ENCODE data around the gene SYNJ2. TPM values are rescaled to one million over a fixed set of nuclear protein-coding genes. Genes with fewer than 3 reads are reported as not detected.

The SYNJ2 gene
- total RNA-seq, 1 donor from 2014 or later: 21.5 TPM

GRCh38 chr6:158066136-158066781 lies 84.6 kb downstream of the SYNJ2 start:
- no peak overlapping the region for H3K27ac Mint-ChIP-seq
- H3K27me3 Mint-ChIP-seq (ENCODE audit: low read depth): no peaks in the 10 kb centered on the region
- peaks cover 33% of the 10 kb centered on the region for H3K36me3 Mint-ChIP-seq (ENCODE audit: low read depth)
- no peak overlapping the region for H3K4me3 Mint-ChIP-seq (ENCODE audit: low read depth)
- intact Hi-C loops (cut with micrococcal nuclease): no loop called here
- H3K4me1 Mint-ChIP-seq (ENCODE audit: low read depth): peaks cover 14% of the 10 kb centered on the region
- no peaks in the 10 kb centered on the region for H3K9me3 Mint-ChIP-seq
- DNase-seq (ENCODE audit: low spot score): no peak

GRCh38 chr6:158067436-158068015 lies 85.9 kb downstream of the SYNJ2 start:
- Mint-ChIP-seq H3K4me3 (ENCODE audit: low read depth) (no peak overlapping the region), H3K4me1 (ENCODE audit: low read depth) (peaks cover 19% of the 10 kb centered on the region), H3K27me3 (ENCODE audit: low read depth) (no peaks in the 10 kb centered on the region), H3K9me3 (no peaks in the 10 kb centered on the region), H3K36me3 (ENCODE audit: low read depth) (peaks cover 40% of the 10 kb centered on the region), H3K27ac (no peak overlapping the region)
- DNase-seq (ENCODE audit: low spot score): no peak
- intact Hi-C loops (cut with micrococcal nuclease): no loop called here

GRCh38 chr6:158068156-158068892 lies 86.7 kb downstream of the SYNJ2 start:
- Mint-ChIP-seq H3K4me3 (ENCODE audit: low read depth) (no peak overlapping the region), H3K27me3 (ENCODE audit: low read depth) (no peaks in the 10 kb centered on the region), H3K9me3 (no peaks in the 10 kb centered on the region), H3K4me1 (ENCODE audit: low read depth) (peaks cover 19% of the 10 kb centered on the region), H3K27ac (no peak overlapping the region), H3K36me3 (ENCODE audit: low read depth) (peaks cover 40% of the 10 kb centered on the region)
- DNase-seq (ENCODE audit: low spot score): no peak
- intact Hi-C loops (cut with micrococcal nuclease): no loop called here

- intact Hi-C loops (cut with micrococcal nuclease): no loop called here
- Mint-ChIP-seq H3K27me3 (ENCODE audit: low read depth) (no peaks in the 10 kb centered on the region), H3K36me3 (ENCODE audit: low read depth) (peaks cover 44% of the 10 kb centered on the region), H3K4me1 (ENCODE audit: low read depth) (peaks cover 19% of the 10 kb centered on the region), H3K27ac (no peak overlapping the region), H3K4me3 (ENCODE audit: low read depth) (no peak overlapping the region), H3K9me3 (no peaks in the 10 kb centered on the region)
- no peak for DNase-seq (ENCODE audit: low spot score)
Measured at GRCh38 chr6:158068893-158069799, 87.5 kb downstream of the SYNJ2 start.

- Mint-ChIP-seq H3K4me1 (ENCODE audit: low read depth) (peaks cover 19% of the 10 kb centered on the region), H3K27me3 (ENCODE audit: low read depth) (no peaks in the 10 kb centered on the region), H3K9me3 (no peaks in the 10 kb centered on the region), H3K27ac (no peak overlapping the region), H3K4me3 (ENCODE audit: low read depth) (no peak overlapping the region), H3K36me3 (ENCODE audit: low read depth) (peaks cover 50% of the 10 kb centered on the region)
- intact Hi-C loops (cut with micrococcal nuclease): loop anchor here (5.0 kb wide), 1 partner anchor 87 kb away; the partner anchor contains the start of gene SYNJ2
- no peak for DNase-seq (ENCODE audit: low spot score)
Measured at GRCh38 chr6:158069800-158070195, 88.1 kb downstream of the SYNJ2 start.

- Mint-ChIP-seq H3K36me3 (ENCODE audit: low read depth) (peaks cover 52% of the 10 kb centered on the region), H3K9me3 (no peaks in the 10 kb centered on the region), H3K4me1 (ENCODE audit: low read depth) (peaks cover 19% of the 10 kb centered on the region), H3K27me3 (ENCODE audit: low read depth) (no peaks in the 10 kb centered on the region), H3K4me3 (ENCODE audit: low read depth) (no peak overlapping the region), H3K27ac (no peak overlapping the region)
- intact Hi-C loops (cut with micrococcal nuclease): loop anchor here (5.0 kb wide), 1 partner anchor 88 kb away; the partner anchor contains the start of gene SYNJ2
- DNase-seq (ENCODE audit: low spot score): no peak
Measured at GRCh38 chr6:158070513-158070912, 88.8 kb downstream of the SYNJ2 start.

- Mint-ChIP-seq H3K9me3 (no peaks in the 10 kb centered on the region), H3K36me3 (ENCODE audit: low read depth) (peaks cover 59% of the 10 kb centered on the region), H3K27me3 (ENCODE audit: low read depth) (no peaks in the 10 kb centered on the region), H3K4me3 (ENCODE audit: low read depth) (no peak overlapping the region), H3K4me1 (ENCODE audit: low read depth) (peaks cover 19% of the 10 kb centered on the region), H3K27ac (no peak overlapping the region)
- intact Hi-C loops (cut with micrococcal nuclease): loop anchor here (5.0 kb wide), 1 partner anchor 89 kb away; the partner anchor contains the start of gene SYNJ2
- DNase-seq (ENCODE audit: low spot score): no peak
Measured at GRCh38 chr6:158071121-158072082, 89.7 kb downstream of the SYNJ2 start.

- peaks cover 19% of the 10 kb centered on the region for H3K4me1 Mint-ChIP-seq (ENCODE audit: low read depth)
- peak; percentile 46 for DNase-seq (ENCODE audit: low spot score)
- H3K36me3 Mint-ChIP-seq (ENCODE audit: low read depth): peaks cover 57% of the 10 kb centered on the region
- intact Hi-C loops (cut with micrococcal nuclease): loop anchor here (5.0 kb wide), 1 partner anchor 90 kb away; the partner anchor contains the start of gene SYNJ2
- no peak overlapping the region for H3K27ac Mint-ChIP-seq
- no peaks in the 10 kb centered on the region for H3K9me3 Mint-ChIP-seq
- no peaks in the 10 kb centered on the region for H3K27me3 Mint-ChIP-seq (ENCODE audit: low read depth)
- no peak overlapping the region for H3K4me3 Mint-ChIP-seq (ENCODE audit: low read depth)
Measured at GRCh38 chr6:158072083-158072721, 90.5 kb downstream of the SYNJ2 start.

GRCh38 chr6:158073776-158074175 lies 92.1 kb downstream of the SYNJ2 start:
- intact Hi-C loops (cut with micrococcal nuclease): loop anchor here (5.0 kb wide), 1 partner anchor 91 kb away; the partner anchor contains the start of gene SYNJ2
- Mint-ChIP-seq H3K36me3 (ENCODE audit: low read depth) (peaks cover 56% of the 10 kb centered on the region), H3K4me1 (ENCODE audit: low read depth) (peaks cover 15% of the 10 kb centered on the region), H3K27me3 (ENCODE audit: low read depth) (no peaks in the 10 kb centered on the region), H3K4me3 (ENCODE audit: low read depth) (no peak overlapping the region), H3K27ac (no peak overlapping the region), H3K9me3 (no peaks in the 10 kb centered on the region)
- no peak for DNase-seq (ENCODE audit: low spot score)

GRCh38 chr6:158076548-158076947 lies 94.9 kb downstream of the SYNJ2 start:
- H3K27ac Mint-ChIP-seq: no peak overlapping the region
- H3K4me1 Mint-ChIP-seq (ENCODE audit: low read depth): peaks cover 5% of the 10 kb centered on the region
- no peak for DNase-seq (ENCODE audit: low spot score)
- H3K9me3 Mint-ChIP-seq: no peaks in the 10 kb centered on the region
- intact Hi-C loops (cut with micrococcal nuclease): no loop called here
- peaks cover 53% of the 10 kb centered on the region for H3K36me3 Mint-ChIP-seq (ENCODE audit: low read depth)
- no peaks in the 10 kb centered on the region for H3K27me3 Mint-ChIP-seq (ENCODE audit: low read depth)
- H3K4me3 Mint-ChIP-seq (ENCODE audit: low read depth): no peak overlapping the region

GRCh38 chr6:158077676-158078075 lies 96.0 kb downstream of the SYNJ2 start:
- Mint-ChIP-seq H3K27ac (no peak overlapping the region), H3K9me3 (no peaks in the 10 kb centered on the region), H3K4me1 (ENCODE audit: low read depth) (no peaks in the 10 kb centered on the region), H3K4me3 (ENCODE audit: low read depth) (no peak overlapping the region), H3K36me3 (ENCODE audit: low read depth) (peaks cover 54% of the 10 kb centered on the region), H3K27me3 (ENCODE audit: low read depth) (no peaks in the 10 kb centered on the region)
- DNase-seq (ENCODE audit: low spot score): no peak
- intact Hi-C loops (cut with micrococcal nuclease): no loop called here
